ENCODE results near the gene NUP205. TPM values are rescaled to one million over a fixed set of nuclear protein-coding genes. Genes with fewer than 3 reads are reported as not detected.

The NUP205 gene
- total RNA-seq, 2 donors from 2014 or later, result 28.3 to 30.1 TPM

- Histone ChIP-seq H3K27me3 (replicated peaks; ENCODE audit: insufficient read depth) (no peaks in the 10 kb centered on the region), H3K27ac (no peak overlapping the region), H3K4me3 (no peak overlapping the region), H3K36me3 (no peaks in the 10 kb centered on the region), H3K9me3 (no peaks in the 10 kb centered on the region), H3K4me1 (ENCODE audit: control insufficient read depth in 1 of 2, low read depth in 2 of 2) (peaks cover 10 to 17% of the 10 kb centered on the region in 2 donors)
- no peak for DNase-seq (ENCODE audit: low spot score)
- TF ChIP-seq, protein P1, sequence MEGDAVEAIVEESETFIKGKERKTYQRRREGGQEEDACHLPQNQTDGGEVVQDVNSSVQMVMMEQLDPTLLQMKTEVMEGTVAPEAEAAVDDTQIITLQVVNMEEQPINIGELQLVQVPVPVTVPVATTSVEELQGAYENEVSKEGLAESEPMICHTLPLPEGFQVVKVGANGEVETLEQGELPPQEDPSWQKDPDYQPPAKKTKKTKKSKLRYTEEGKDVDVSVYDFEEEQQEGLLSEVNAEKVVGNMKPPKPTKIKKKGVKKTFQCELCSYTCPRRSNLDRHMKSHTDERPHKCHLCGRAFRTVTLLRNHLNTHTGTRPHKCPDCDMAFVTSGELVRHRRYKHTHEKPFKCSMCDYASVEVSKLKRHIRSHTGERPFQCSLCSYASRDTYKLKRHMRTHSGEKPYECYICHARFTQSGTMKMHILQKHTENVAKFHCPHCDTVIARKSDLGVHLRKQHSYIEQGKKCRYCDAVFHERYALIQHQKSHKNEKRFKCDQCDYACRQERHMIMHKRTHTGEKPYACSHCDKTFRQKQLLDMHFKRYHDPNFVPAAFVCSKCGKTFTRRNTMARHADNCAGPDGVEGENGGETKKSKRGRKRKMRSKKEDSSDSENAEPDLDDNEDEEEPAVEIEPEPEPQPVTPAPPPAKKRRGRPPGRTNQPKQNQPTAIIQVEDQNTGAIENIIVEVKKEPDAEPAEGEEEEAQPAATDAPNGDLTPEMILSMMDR (IDR thresholded peaks at IDR 0.05), result no peak
- no peak for ATAC-seq (ENCODE audit: insufficient number of reproducible peaks, low FRiP score, low read depth)
Observed at GRCh38 chr7:135659159-135659846, 101.6 kb downstream of the NUP205 start.

DNA sequence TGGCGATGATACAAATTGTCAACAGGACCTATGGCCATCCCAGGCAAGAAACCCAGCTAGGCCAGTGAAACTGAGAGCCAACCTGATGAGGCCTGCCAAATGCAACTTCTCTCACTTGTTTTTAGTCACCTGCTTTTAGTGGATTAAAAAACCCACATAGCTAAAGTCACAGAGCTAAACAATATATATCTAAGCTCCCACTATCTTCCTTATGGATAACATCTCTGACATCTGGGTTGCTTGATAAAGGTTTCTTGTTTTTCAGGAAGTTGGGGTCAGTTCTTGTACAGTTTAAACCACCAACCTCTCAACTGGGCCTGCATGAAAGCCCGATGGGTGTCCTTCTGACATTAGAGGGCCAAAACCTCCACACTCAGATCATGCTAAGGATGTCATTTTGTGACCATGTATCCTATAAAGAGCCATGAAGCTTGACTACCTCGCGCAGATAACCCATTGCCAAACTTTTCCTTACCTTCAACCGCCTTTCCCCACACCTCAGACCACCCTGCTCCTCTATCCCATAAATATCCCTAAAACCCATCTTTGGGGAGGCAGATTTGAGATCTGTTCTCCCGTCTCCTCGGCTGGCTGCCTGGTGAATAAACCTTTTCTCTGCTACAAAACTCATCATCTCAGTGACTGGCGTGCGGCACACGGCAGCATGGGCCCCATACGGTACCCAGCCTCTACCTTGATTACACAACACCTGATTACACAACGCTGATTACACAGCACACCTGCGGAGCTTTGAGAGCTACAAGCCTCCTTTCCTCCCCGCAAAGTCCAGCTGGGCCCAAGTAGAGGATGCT lies 103.8 kb downstream of the NUP205 start:
- H3K4me1 ChIP-seq (ENCODE audit: control insufficient read depth in 1 of 2, low read depth in 2 of 2), result peaks cover 10 to 34% of the 10 kb centered on the region in 2 donors
- ATAC-seq (ENCODE audit: insufficient number of reproducible peaks, low FRiP score, low read depth), result no peak
- TF ChIP-seq, protein P1 (IDR thresholded peaks at IDR 0.05), result no peak

GRCh38 chr7:135662123-135662372 lies 104.3 kb downstream of the NUP205 start:
- peaks cover 10 to 34% of the 10 kb centered on the region in 2 donors for H3K4me1 ChIP-seq (ENCODE audit: control insufficient read depth in 1 of 2, low read depth in 2 of 2)
- ATAC-seq (ENCODE audit: insufficient number of reproducible peaks, low FRiP score, low read depth) (no peak), DNase-seq (ENCODE audit: low spot score) (no peak)
- peak overlapping the region; percentile 74 to 98 for H3K27ac ChIP-seq
- no peaks in the 10 kb centered on the region for H3K36me3 ChIP-seq
- peak overlapping the region; percentile 87 for H3K4me3 ChIP-seq
- H3K27me3 ChIP-seq (replicated peaks; ENCODE audit: insufficient read depth), result no peaks in the 10 kb centered on the region
- no peaks in the 10 kb centered on the region for H3K9me3 ChIP-seq
- TF ChIP-seq, protein P1 (IDR thresholded peaks at IDR 0.05), result no peak

More for the DNA sequence above, 103.8 kb downstream of the NUP205 start:
- H3K36me3 ChIP-seq, result no peaks in the 10 kb centered on the region
- H3K9me3 ChIP-seq, result no peaks in the 10 kb centered on the region
- peak overlapping the region; percentile 87 for H3K4me3 ChIP-seq
- peak overlapping the region; percentile 74 to 98 for H3K27ac ChIP-seq
- no peaks in the 10 kb centered on the region for H3K27me3 ChIP-seq (replicated peaks; ENCODE audit: insufficient read depth)
- no peak for DNase-seq (ENCODE audit: low spot score)

- peak; percentile 84 for DNase-seq (ENCODE audit: low spot score)
- H3K9me3 ChIP-seq, result no peaks in the 10 kb centered on the region
- peak within 1 kb of the TSS; percentile 98 for H3K27ac ChIP-seq
- no peaks in the 10 kb centered on the region for H3K36me3 ChIP-seq
- no peaks in the 10 kb centered on the region for H3K27me3 ChIP-seq (replicated peaks; ENCODE audit: insufficient read depth)
- peak; percentile 88 for ATAC-seq (ENCODE audit: insufficient number of reproducible peaks, low FRiP score, low read depth)
- H3K4me1 ChIP-seq (ENCODE audit: control insufficient read depth in 1 of 2, low read depth in 2 of 2), result peaks cover 10 to 34% of the 10 kb centered on the region in 2 donors
- peak within 1 kb of the TSS; percentile 87 for H3K4me3 ChIP-seq
- TF ChIP-seq, protein P1 (IDR thresholded peaks at IDR 0.05), result peak; percentile 87
Observed at GRCh38 chr7:135662373-135663114, 104.8 kb downstream of the NUP205 start, which contains the start of gene STMP1. Gene STMP1 (plus strand): TSS chr7:135662514.
